M059J (cell line): ENCODE data around the gene RBM4B. TPM values are rescaled to one million over a fixed set of nuclear protein-coding genes. Genes with fewer than 3 reads are reported as not detected.
A peak's percentile ranks its signal among the peaks of the same experiment; 100 is the strongest.
"Not testable (repeated sequence)": the region's sequence is repeated elsewhere in the genome, so short reads cannot be mapped to it uniquely, and the experiment has no call there.

Experiments used
- DNase-seq: peaks from one replicate; pipeline ENCODE4 v3.0.0-alpha.2; 2012; ENCODE audit warnings: low read depth
- total RNA-seq: library from RNA; depleted of rRNA; stranded (reverse); fragments of >200 nt; shearing (Covaris generic); gene quantifications from 2 replicates; pipeline ENCODE4 v1.2.3, GENCODE V29; 2014

The RBM4B gene
- total RNA-seq, 1 experiment from 2014 or later = 27.3 TPM

- DNase-seq = no peak
Measured at GRCh38 chr11:66641834-66642233, 35.9 kb downstream of the RBM4B start.

- DNase-seq = not testable (repeated sequence)
Measured at GRCh38 chr11:66639814-66640340, 37.8 kb downstream of the RBM4B start.

- DNase-seq = peak; percentile 45
Measured at GRCh38 chr11:66639066-66639813, 38.4 kb downstream of the RBM4B start.

- DNase-seq = peak; percentile 100
Measured at GRCh38 chr11:66638177-66639065, 39.3 kb downstream of the RBM4B start, which contains the start of gene RBM4. Gene RBM4, plus strand, starts transcription at chr11:66638703. Its CDS starts 1,009 bp downstream, at chr11:66639712.

- DNase-seq = peak; percentile 44
Measured at GRCh38 chr11:66637557-66638176, 40.0 kb downstream of the RBM4B start.

- no peak for DNase-seq
Measured at GRCh38 chr11:66636411-66636810, 41.3 kb downstream of the RBM4B start.

GRCh38 chr11:66632952-66633351, 44.7 kb downstream of the RBM4B start:
- DNase-seq = no peak

GRCh38 chr11:66631883-66632282, 45.8 kb downstream of the RBM4B start:
- no peak for DNase-seq

GRCh38 chr11:66629356-66629755, 48.3 kb downstream of the RBM4B start:
- DNase-seq = no peak

GRCh38 chr11:66628061-66628603, 49.6 kb downstream of the RBM4B start:
- no peak for DNase-seq

GRCh38 chr11:66626926-66627325, 50.8 kb downstream of the RBM4B start:
- no peak for DNase-seq

GRCh38 chr11:66626382-66626781, 51.3 kb downstream of the RBM4B start:
- DNase-seq = no peak

GRCh38 chr11:66625752-66626149, 51.9 kb downstream of the RBM4B start:
- DNase-seq = no peak

- DNase-seq = no peak
Measured at GRCh38 chr11:66625041-66625751, 52.5 kb downstream of the RBM4B start.

- no peak for DNase-seq
Measured at GRCh38 chr11:66624450-66624849, 53.2 kb downstream of the RBM4B start.

- peak; percentile 53 for DNase-seq
Measured at GRCh38 chr11:66619080-66619554, 58.6 kb downstream of the RBM4B start.

- peak; percentile 64 for DNase-seq
Measured at GRCh38 chr11:66617155-66617834, 60.4 kb downstream of the RBM4B start.

GRCh38 chr11:66616379-66617154, 61.1 kb downstream of the RBM4B start, which contains the start of gene RBM14:
Gene RBM14, plus strand, starts transcription at chr11:66616630. Its CDS starts 91 bp downstream, at chr11:66616721.
- DNase-seq = peak; percentile 100
